Activated CD8-positive, alpha-beta memory T cell treated with anti-CD3 and anti-CD28 coated beads, Interleukin-2, amount 50 U/mL, for 24 hours (primary cell): Measurements from ENCODE around the gene RASGRP3.
"Not testable (repeated sequence)": the region's sequence is repeated elsewhere in the genome, so short reads cannot be mapped to it uniquely, and the experiment has no call there.

Experiments used
- DNase-seq: peaks from one replicate; pipeline ENCODE4 v3.0.0-alpha.2; 2020; ENCODE audit errors: extremely low read depth

RASGRP3 gene

DNA sequence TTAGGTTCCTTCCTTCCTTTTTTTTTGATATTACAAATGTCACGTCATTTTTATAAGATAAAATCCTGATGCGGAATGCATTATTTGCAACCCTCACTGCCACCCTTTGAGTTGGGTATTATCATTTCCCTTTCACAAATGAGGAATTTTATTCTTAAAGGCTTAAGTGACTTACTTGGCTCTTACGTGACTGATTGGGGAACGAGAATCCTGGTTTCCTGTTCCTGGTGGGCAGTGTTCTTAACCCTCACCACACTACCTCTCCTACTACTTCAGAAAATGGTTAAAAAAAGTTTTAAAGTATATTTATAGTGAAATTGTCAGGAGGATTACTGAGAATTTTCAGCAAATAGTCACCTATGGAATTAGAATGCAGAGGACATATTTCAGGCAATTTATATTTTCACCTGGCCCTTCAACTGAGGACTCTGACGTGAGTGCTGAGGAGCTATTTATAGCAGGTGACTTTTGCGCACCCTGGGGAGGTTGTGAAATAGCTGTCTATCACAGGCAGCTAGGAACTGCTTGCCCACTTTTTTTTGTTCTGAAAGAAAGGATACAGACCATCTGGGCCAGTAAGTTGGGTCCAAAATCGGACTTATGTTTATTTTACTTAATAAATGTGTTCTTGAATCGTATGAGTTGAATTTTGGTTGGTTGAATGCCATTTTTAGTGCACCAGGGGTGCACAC, 18.7 kb upstream of the RASGRP3 start:
- DNase-seq: no peak

GRCh38 chr2:33458248-33458819, 18.1 kb upstream of the RASGRP3 start:
- DNase-seq: no peak

DNA sequence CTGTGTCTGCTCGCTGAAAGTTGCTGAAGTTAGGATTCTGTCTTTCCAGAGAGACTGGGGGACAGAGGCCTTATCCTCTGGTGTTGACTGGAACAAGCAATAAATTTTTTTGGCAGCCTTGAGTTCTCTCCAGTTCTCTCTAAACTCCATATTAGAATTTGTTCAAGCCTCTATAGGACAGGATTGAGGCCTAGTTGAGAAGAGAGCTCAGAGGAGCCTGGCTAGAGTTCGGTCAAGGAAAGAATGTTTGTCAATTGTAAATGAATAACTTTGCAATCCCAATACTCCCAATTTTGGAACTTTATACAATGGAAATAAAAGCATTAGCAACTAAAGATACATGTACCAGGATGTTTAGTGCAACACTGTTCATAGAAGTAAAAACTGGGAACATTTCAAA, 16.7 kb upstream of the RASGRP3 start:
- no peak for DNase-seq

GRCh38 chr2:33462512-33462911, 13.9 kb upstream of the RASGRP3 start:
- not testable (repeated sequence) for DNase-seq

GRCh38 chr2:33467413-33467812, 9.0 kb upstream of the RASGRP3 start:
- DNase-seq: no peak

DNA sequence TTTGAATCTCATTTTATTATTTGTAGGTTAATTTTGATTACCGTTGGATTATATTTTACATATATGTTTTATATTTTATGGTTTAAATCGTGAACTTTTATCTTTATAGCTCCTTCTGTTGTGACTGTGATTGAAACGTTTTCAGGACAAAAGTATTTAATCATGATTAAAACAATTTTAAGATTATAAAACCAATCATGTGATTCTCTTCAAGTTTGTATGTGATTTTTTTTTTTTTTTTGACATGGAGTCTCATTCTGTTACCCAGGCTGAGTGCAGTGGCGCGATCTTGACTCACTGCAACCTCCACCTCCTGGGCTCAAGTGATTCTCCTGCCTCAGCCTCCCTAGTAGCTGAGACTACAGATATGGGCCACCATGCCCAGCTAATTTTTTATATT, 7.2 kb upstream of the RASGRP3 start:
- no peak for DNase-seq

GRCh38 chr2:33475224-33476130, 972 bp upstream of the RASGRP3 start:
- DNase-seq: peak; percentile 40

DNA sequence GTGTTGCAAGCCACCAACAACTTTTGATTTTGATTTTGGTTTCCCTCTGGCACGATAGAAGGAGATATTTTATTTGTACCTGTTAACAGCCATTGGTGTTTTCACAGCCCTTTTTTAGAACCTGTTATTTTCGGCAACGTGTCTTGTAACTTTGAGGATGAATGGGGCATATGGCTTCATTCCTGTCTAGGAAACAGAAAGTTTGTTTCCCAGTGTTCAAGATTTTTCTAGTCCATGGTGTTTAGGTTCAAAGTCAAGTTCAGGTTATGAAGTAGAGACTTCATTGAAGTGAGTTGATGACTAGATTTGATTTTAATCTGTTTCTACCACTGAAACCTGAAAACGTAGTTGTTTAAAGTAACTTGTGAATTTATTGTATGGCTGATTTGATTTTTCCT, 343 bp downstream of the RASGRP3 start:
- no peak for DNase-seq

GRCh38 chr2:33477473-33478468, 1.3 kb downstream of the RASGRP3 start:
- DNase-seq: no peak

GRCh38 chr2:33478968-33479731, 2.7 kb downstream of the RASGRP3 start:
- no peak for DNase-seq

DNA sequence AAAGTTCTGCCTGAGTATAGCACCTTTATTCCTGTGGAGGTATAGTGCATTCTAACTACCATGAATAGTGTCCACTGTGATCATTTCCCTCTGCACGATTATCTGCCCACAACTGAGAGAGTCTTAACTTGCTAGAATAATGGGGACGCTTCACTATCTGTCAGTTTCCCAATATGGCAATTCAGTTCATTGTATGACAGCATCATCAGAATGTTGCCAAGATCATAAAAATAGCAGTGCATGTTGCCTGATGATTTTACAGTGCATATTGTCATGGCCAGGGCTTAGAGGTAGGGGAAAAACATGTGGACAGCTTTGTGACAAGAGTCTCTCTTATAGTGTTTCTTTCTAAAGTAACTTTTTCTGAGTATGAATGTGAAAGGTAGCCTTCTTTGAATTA, 6.1 kb downstream of the RASGRP3 start:
- no peak for DNase-seq

DNA sequence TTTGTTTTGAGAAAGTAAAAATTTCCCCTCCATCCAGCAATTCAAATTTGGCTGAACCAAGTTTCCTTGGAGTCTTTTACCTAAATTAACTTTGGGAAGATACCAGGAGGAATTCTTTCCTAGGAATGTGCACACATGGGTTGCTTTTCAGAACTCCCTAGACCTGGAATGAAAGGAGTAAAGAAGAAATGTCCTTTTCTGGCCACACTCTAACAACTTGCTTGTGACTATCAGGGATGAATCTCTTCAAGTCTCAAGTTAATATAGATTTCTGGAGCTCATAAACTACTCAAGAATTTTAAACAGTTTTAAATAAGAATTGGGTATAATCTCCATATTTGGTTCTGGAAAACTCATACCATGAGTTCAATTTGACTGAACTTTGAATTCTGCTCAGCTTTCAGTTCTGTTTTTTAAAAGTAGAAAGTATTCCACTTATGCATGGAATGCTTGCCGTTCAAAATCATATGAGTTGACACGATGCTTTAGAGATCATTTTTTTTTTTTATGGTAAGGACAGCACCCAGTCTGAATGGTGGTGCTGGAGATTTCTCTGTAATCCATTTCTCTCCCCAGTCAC, 7.7 kb downstream of the RASGRP3 start:
- DNase-seq: no peak

DNA sequence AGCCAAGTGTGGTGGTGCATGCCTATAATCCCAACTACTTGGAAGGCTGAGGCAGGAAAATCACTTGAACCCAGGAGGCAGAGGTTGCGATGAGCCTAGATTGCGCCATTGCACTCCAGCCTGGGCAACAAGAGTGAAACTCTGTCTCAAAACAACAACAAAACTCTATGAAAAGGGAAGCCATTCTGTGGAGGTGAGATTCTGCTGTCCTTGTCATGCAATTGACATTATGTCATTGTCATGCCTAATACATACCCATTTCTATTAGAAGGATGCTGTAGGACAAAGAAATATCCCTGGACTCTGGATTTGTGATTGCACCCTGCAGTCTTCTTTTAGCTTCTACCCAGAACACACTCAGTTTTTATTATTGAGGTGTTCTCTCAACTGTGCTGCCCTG, 8.6 kb downstream of the RASGRP3 start:
- no peak for DNase-seq

DNA sequence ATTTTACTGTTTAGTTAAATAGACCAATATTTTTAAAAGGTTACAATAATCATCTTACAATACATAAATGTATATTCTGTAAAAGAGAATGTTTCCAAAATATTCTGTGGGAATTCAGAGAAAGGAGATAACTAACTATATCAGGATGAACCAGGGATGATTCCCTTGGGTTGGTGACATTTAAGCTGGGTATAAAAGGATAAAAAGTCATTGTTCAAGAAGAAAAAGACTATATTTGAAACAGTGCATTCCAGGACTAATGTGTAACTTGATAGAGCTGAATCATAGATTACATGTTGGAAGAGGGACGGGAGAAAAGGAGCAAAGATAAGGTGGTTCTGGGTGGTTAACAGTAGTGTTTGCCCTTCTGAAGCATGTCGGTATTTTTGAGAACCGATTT, 10.1 kb downstream of the RASGRP3 start:
- DNase-seq: no peak

- no peak for DNase-seq
Measured at GRCh38 chr2:33488178-33488690, 11.8 kb downstream of the RASGRP3 start.

- DNase-seq: no peak
Measured at GRCh38 chr2:33488715-33489540, 12.5 kb downstream of the RASGRP3 start.

- no peak for DNase-seq
Measured at GRCh38 chr2:33489835-33490431, 13.5 kb downstream of the RASGRP3 start.

DNA sequence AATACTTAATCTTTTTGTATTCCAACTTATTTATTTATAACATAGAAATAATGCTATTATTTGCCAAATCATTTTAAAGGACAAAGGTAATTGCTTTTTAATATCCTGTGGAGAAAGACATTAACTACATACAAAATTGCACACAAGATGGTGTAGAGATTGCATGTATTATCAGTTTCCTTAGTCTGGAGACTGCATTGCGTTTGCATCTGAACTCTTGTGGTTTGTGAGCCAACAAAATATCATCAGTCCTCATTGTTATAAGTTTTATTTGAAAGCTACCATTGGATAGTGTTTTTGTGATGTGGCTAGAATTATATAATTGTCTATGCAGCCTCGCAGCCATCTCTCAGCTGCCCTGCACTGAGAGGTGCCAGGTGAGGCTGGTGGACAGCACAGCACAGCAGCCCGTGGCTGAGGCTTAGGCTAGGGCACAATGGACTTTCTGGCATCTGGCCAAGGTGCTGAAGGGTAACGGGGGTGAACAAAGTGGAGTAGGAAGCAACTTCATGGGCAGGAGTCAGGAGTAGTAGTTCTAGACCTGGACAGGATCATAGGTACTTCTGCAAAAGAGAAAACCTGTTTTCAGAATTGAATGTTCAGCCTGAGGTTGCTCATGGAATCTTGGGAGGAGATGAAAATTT, 15.1 kb downstream of the RASGRP3 start:
- DNase-seq: no peak
